PC-3 (cell line): ENCODE measurements around the gene PIGV.

ENCODE experiments used
- EZH2 ChIP-seq: fragments of 300-600 bp; sonication (generic); IDR thresholded peaks from one replicate; pipeline ENCODE4 v1.6.1; 2017; ENCODE audit warnings: antibody characterized with exemption, mild to moderate bottlenecking, low read length; ENCODE audit not compliant: unreplicated experiment
- TF ChIP-seq, protein P1 (sequence below): fragments of 300-600 bp; sonication (generic); conservative IDR thresholded peaks from 2 replicates; pipeline ENCODE4 v1.5.1; 2017; ENCODE audit warnings: antibody characterized with exemption, low read depth, mild to moderate bottlenecking, low read length

GRCh38 chr1:26838474-26839338 is 51.0 kb downstream of the PIGV start:
- TF ChIP-seq, protein P1, sequence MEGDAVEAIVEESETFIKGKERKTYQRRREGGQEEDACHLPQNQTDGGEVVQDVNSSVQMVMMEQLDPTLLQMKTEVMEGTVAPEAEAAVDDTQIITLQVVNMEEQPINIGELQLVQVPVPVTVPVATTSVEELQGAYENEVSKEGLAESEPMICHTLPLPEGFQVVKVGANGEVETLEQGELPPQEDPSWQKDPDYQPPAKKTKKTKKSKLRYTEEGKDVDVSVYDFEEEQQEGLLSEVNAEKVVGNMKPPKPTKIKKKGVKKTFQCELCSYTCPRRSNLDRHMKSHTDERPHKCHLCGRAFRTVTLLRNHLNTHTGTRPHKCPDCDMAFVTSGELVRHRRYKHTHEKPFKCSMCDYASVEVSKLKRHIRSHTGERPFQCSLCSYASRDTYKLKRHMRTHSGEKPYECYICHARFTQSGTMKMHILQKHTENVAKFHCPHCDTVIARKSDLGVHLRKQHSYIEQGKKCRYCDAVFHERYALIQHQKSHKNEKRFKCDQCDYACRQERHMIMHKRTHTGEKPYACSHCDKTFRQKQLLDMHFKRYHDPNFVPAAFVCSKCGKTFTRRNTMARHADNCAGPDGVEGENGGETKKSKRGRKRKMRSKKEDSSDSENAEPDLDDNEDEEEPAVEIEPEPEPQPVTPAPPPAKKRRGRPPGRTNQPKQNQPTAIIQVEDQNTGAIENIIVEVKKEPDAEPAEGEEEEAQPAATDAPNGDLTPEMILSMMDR: no peak
- no peak for TF ChIP-seq EZH2
